Measurements from ENCODE around the gene DPEP2NB. TPM values are rescaled to one million over a fixed set of nuclear protein-coding genes. Genes with fewer than 3 reads are reported as not detected.
"Not testable (repeated sequence)": the region's sequence is repeated elsewhere in the genome, so short reads cannot be mapped to it uniquely, and the experiment has no call there.

DPEP2NB gene
- polyA plus RNA-seq (ENCODE audit: insufficient read length in 10 of 10) = not detected
- long read RNA-seq, donor 1 = 0 reads
- long read RNA-seq, donor 2 = 0 reads
- long read RNA-seq, donor 3 = 0 reads
- long read RNA-seq, donor 4 = 0 reads
- long read RNA-seq, donor 5 = 0 reads
- long read RNA-seq, donor 6 = 0 reads
- long read RNA-seq, donor 7 = 0 reads
- long read RNA-seq, donor 8 = 0 reads
- long read RNA-seq, donor 9 = 0 reads

- DNase-seq = no peak
These were observed at the start of gene DPEP2NB for GRCh38 chr16:68015681-68016080. Gene DPEP2NB (minus strand): TSS chr16:68015911. CDS start chr16:68015770, 141 bp downstream.

GRCh38 chr16:68064791-68065365 is 49.2 kb upstream of the DPEP2NB start:
- DNase-seq = peak; percentile 53 to 69 (median 62)

GRCh38 chr16:68062910-68063393 is 47.2 kb upstream of the DPEP2NB start:
- no peak for DNase-seq

- no peak for DNase-seq
These were observed 45.7 kb upstream of the DPEP2NB start for GRCh38 chr16:68061396-68061795.

- no peak for DNase-seq
These were observed 44.1 kb upstream of the DPEP2NB start for GRCh38 chr16:68059804-68060203.

- no peak for DNase-seq
These were observed 39.7 kb upstream of the DPEP2NB start for GRCh38 chr16:68055395-68055794.

GRCh38 chr16:68049449-68049848 is 33.7 kb upstream of the DPEP2NB start:
- no peak for DNase-seq

- DNase-seq = no peak
These were observed 32.3 kb upstream of the DPEP2NB start for GRCh38 chr16:68047987-68048386.

- no peak for DNase-seq
These were observed 30.4 kb upstream of the DPEP2NB start for GRCh38 chr16:68046106-68046505.

- no peak for DNase-seq
These were observed 26.1 kb upstream of the DPEP2NB start for GRCh38 chr16:68041783-68042182.

- peak; percentile 39 to 74 (median 63) for DNase-seq
These were observed 25.0 kb upstream of the DPEP2NB start for GRCh38 chr16:68040506-68041288.

GRCh38 chr16:68037841-68038597 is 22.3 kb upstream of the DPEP2NB start:
- DNase-seq = no peak

- no peak for DNase-seq
These were observed 19.5 kb upstream of the DPEP2NB start for GRCh38 chr16:68035227-68035626.

- no peak for DNase-seq
These were observed 17.4 kb upstream of the DPEP2NB start for GRCh38 chr16:68033101-68033500.

- no peak for DNase-seq
These were observed 16.2 kb upstream of the DPEP2NB start for GRCh38 chr16:68031951-68032350.

GRCh38 chr16:68030108-68030507 is 14.4 kb upstream of the DPEP2NB start:
- DNase-seq = not testable (repeated sequence)

- DNase-seq = no peak
These were observed 13.3 kb upstream of the DPEP2NB start for GRCh38 chr16:68028996-68029395.

- peak; percentile 91 to 98 (median 96) for DNase-seq
These were observed 7.2 kb upstream of the DPEP2NB start, which contains the start of the genes DDX28 and DUS2 for GRCh38 chr16:68022728-68023537. Gene DDX28 (minus strand): TSS chr16:68023232. CDS start chr16:68023202, 30 bp downstream. Gene DUS2 (plus strand): TSS chr16:68023284. CDS start chr16:68038024, 14,740 bp downstream.

- DNase-seq = no peak
These were observed 6.6 kb upstream of the DPEP2NB start for GRCh38 chr16:68022278-68022727.

- DNase-seq = no peak
These were observed 5.8 kb upstream of the DPEP2NB start for GRCh38 chr16:68021490-68021889.

- DNase-seq = no peak
These were observed 3.5 kb upstream of the DPEP2NB start for GRCh38 chr16:68019167-68019680.
